ENCODE data around the gene MAP3K6.
A peak's percentile ranks its signal among the peaks of the same experiment; 100 is the strongest.

The MAP3K6 gene

GRCh38 chr1:27397749-27398148 is 31.0 kb upstream of the MAP3K6 start:
- Mint-ChIP-seq H3K4me1 (peaks cover 76% of the 10 kb centered on the region), H3K4me3 (no peak overlapping the region), H3K27ac (no peak overlapping the region), H3K9me3 (no peaks in the 10 kb centered on the region), H3K27me3 (ENCODE audit: low read depth, poor library complexity) (peaks cover 3% of the 10 kb centered on the region), H3K36me3 (ENCODE audit: low read depth) (no peaks in the 10 kb centered on the region)
- no peak for DNase-seq
- no peak for TF ChIP-seq CTCF (IDR thresholded peaks at IDR 0.05)

GRCh38 chr1:27397110-27397509 is 30.3 kb upstream of the MAP3K6 start:
- H3K9me3 Mint-ChIP-seq: no peaks in the 10 kb centered on the region
- no peak overlapping the region for H3K27ac Mint-ChIP-seq
- H3K4me3 Mint-ChIP-seq: no peak overlapping the region
- peaks cover 5% of the 10 kb centered on the region for H3K27me3 Mint-ChIP-seq (ENCODE audit: low read depth, poor library complexity)
- no peaks in the 10 kb centered on the region for H3K36me3 Mint-ChIP-seq (ENCODE audit: low read depth)
- no peak for TF ChIP-seq CTCF (IDR thresholded peaks at IDR 0.05)
- no peak for DNase-seq
- peaks cover 75% of the 10 kb centered on the region for H3K4me1 Mint-ChIP-seq

GRCh38 chr1:27395441-27396195 is 28.9 kb upstream of the MAP3K6 start:
- no peak overlapping the region for H3K4me3 Mint-ChIP-seq
- H3K27me3 Mint-ChIP-seq (ENCODE audit: low read depth, poor library complexity): peaks cover 12% of the 10 kb centered on the region
- H3K36me3 Mint-ChIP-seq (ENCODE audit: low read depth): no peaks in the 10 kb centered on the region
- no peaks in the 10 kb centered on the region for H3K9me3 Mint-ChIP-seq
- peaks cover 71% of the 10 kb centered on the region for H3K4me1 Mint-ChIP-seq
- TF ChIP-seq CTCF (IDR thresholded peaks at IDR 0.05): peak; percentile 96
- peak; percentile 82 for DNase-seq
- H3K27ac Mint-ChIP-seq: no peak overlapping the region

GRCh38 chr1:27394925-27395324 is 28.2 kb upstream of the MAP3K6 start:
- Mint-ChIP-seq H3K4me1 (peaks cover 64% of the 10 kb centered on the region), H3K9me3 (no peaks in the 10 kb centered on the region), H3K27me3 (ENCODE audit: low read depth, poor library complexity) (peaks cover 17% of the 10 kb centered on the region), H3K27ac (no peak overlapping the region), H3K36me3 (ENCODE audit: low read depth) (no peaks in the 10 kb centered on the region), H3K4me3 (peak overlapping the region; percentile 59)
- no peak for DNase-seq
- TF ChIP-seq CTCF (IDR thresholded peaks at IDR 0.05): no peak

GRCh38 chr1:27394282-27394658 is 27.5 kb upstream of the MAP3K6 start:
- peaks cover 57% of the 10 kb centered on the region for H3K4me1 Mint-ChIP-seq
- no peaks in the 10 kb centered on the region for H3K9me3 Mint-ChIP-seq
- no peak overlapping the region for H3K27ac Mint-ChIP-seq
- no peak for TF ChIP-seq CTCF (IDR thresholded peaks at IDR 0.05)
- peak overlapping the region; percentile 59 for H3K4me3 Mint-ChIP-seq
- H3K27me3 Mint-ChIP-seq (ENCODE audit: low read depth, poor library complexity): peaks cover 17% of the 10 kb centered on the region
- no peaks in the 10 kb centered on the region for H3K36me3 Mint-ChIP-seq (ENCODE audit: low read depth)
- no peak for DNase-seq

GRCh38 chr1:27393641-27394281 is 27.0 kb upstream of the MAP3K6 start:
- no peak for DNase-seq
- H3K27ac Mint-ChIP-seq: no peak overlapping the region
- no peak for TF ChIP-seq CTCF (IDR thresholded peaks at IDR 0.05)
- H3K27me3 Mint-ChIP-seq (ENCODE audit: low read depth, poor library complexity): peaks cover 18% of the 10 kb centered on the region
- H3K9me3 Mint-ChIP-seq: no peaks in the 10 kb centered on the region
- peaks cover 52% of the 10 kb centered on the region for H3K4me1 Mint-ChIP-seq
- no peaks in the 10 kb centered on the region for H3K36me3 Mint-ChIP-seq (ENCODE audit: low read depth)
- H3K4me3 Mint-ChIP-seq: peak overlapping the region; percentile 85

Data from nephron progenitor cell (in vitro differentiated cells).